CD14-positive monocyte (primary cell): ENCODE data around the gene ZFP64. TPM values are rescaled to one million over a fixed set of nuclear protein-coding genes. Genes with fewer than 3 reads are reported as not detected.

Experiments used
- DNase-seq, 3 donors: peaks; one replicate each; pipeline ENCODE4 v3.0.0-alpha.2; 2011 to 2022
- H2AFZ ChIP-seq: 2 replicates; pipeline ENCODE4 v1.6.0; 2012; ENCODE audit warnings: mild to moderate bottlenecking, low read depth, low read length, inconsistent platforms; ENCODE audit not compliant: insufficient read depth, poor library complexity, severe bottlenecking
- H3K27ac ChIP-seq, 2 donors: 1 replicate in 1 of 2; 2 replicates in 1 of 2; pipeline ENCODE4 v1.5.1; 2012 to 2013; ENCODE audit warnings: low read length in 2 of 2, control low read depth in 1 of 2, inconsistent platforms in 1 of 2, low read depth in 1 of 2, mild to moderate bottlenecking in 1 of 2
- H3K27me3 ChIP-seq, 2 donors: one replicate each; pipeline versions ENCODE4 v1.6.0 to v1.6.1; 2011 to 2013; ENCODE audit warnings: low read length in 2 of 2; ENCODE audit not compliant: control insufficient read depth in 2 of 2, insufficient read depth in 2 of 2
- H3K36me3 ChIP-seq, 2 donors: replicated peaks in 1 of 2; 1 replicate in 1 of 2; 2 replicates in 1 of 2; pipeline versions ENCODE4 v1.5.1 to v1.6.1; 2012 to 2013; ENCODE audit warnings: low read length in 2 of 2, control low read depth in 1 of 2, inconsistent platforms in 1 of 2, mild to moderate bottlenecking in 1 of 2; ENCODE audit not compliant: insufficient read depth in 2 of 2, control insufficient read depth in 1 of 2
- H3K4me1 ChIP-seq, 2 donors: 1 replicate in 1 of 2; 2 replicates in 1 of 2; pipeline versions ENCODE4 v1.5.1 to v1.6.1; 2012 to 2013; ENCODE audit warnings: low read length in 2 of 2, control low read depth in 1 of 2, inconsistent platforms in 1 of 2, mild to moderate bottlenecking in 1 of 2, moderate library complexity in 1 of 2; ENCODE audit not compliant: insufficient read depth in 2 of 2, control insufficient read depth in 1 of 2
- H3K4me2 ChIP-seq: replicated peaks from 2 replicates; pipeline ENCODE3; 2012; ENCODE audit warnings: low read length, moderate library complexity, mild to moderate bottlenecking; ENCODE audit not compliant: poor library complexity, severe bottlenecking; ENCODE audit errors: extremely low read depth
- H3K4me3 ChIP-seq, 3 experiments: fragments of 200-600 bp in 1 of 3; sonication (generic) in 1 of 3; replicated peaks in 1 of 3; 1 replicate in 2 of 3; 2 replicates in 1 of 3; pipeline ENCODE4 v1.5.1; 2011 to 2013; ENCODE audit warnings: low read length in 3 of 3, mild to moderate bottlenecking in 3 of 3, control low read depth in 2 of 3, low read depth in 2 of 3, inconsistent platforms in 1 of 3, moderate library complexity in 1 of 3
- H3K79me2 ChIP-seq: 2 replicates; pipeline ENCODE4 v1.6.0; 2012; ENCODE audit warnings: mild to moderate bottlenecking, control low read depth, inconsistent platforms, low read length, moderate library complexity; ENCODE audit not compliant: insufficient read depth
- H3K9ac ChIP-seq: 2 replicates; pipeline ENCODE4 v1.6.0; 2017; ENCODE audit warnings: low read length, mild to moderate bottlenecking; ENCODE audit not compliant: insufficient read depth, poor library complexity, severe bottlenecking
- H3K9me3 ChIP-seq, 2 donors: replicated peaks in 1 of 2; 1 replicate in 1 of 2; 2 replicates in 1 of 2; pipeline versions ENCODE4 v1.5.1 to v1.6.1; 2012 to 2013; ENCODE audit warnings: low read length in 2 of 2, control low read depth in 1 of 2; ENCODE audit not compliant: control insufficient read depth in 1 of 2, insufficient read depth in 1 of 2
- H4K20me1 ChIP-seq: 2 replicates; pipeline ENCODE4 v1.6.0; 2012; ENCODE audit warnings: mild to moderate bottlenecking, low read length, control low read depth, moderate library complexity; ENCODE audit not compliant: insufficient read depth
- H3K27ac Mint-ChIP-seq, 7 donors: one replicate each; pipeline ENCODE4 v1.8.0; 2020; ENCODE audit warnings: mild to moderate bottlenecking in 7 of 7, mixed read lengths in 7 of 7, moderate library complexity in 6 of 7, inconsistent platforms in 2 of 7
- H3K27me3 Mint-ChIP-seq, 3 donors: one replicate each; pipeline ENCODE4 v1.8.0; 2021 to 2022; ENCODE audit warnings: low read depth in 3 of 3, mild to moderate bottlenecking in 3 of 3, mixed read lengths in 3 of 3, moderate library complexity in 3 of 3, inconsistent platforms in 1 of 3
- H3K36me3 Mint-ChIP-seq, 2 donors: one replicate each; pipeline ENCODE4 v1.8.0; 2020; ENCODE audit warnings: mixed read lengths in 2 of 2, inconsistent platforms in 1 of 2, mild to moderate bottlenecking in 1 of 2
- H3K4me1 Mint-ChIP-seq: one replicate; pipeline ENCODE4 v1.8.0; 2020; ENCODE audit warnings: mild to moderate bottlenecking, mixed read lengths
- H3K4me3 Mint-ChIP-seq, 2 donors: one replicate each; pipeline ENCODE4 v1.8.0; 2020; ENCODE audit warnings: mild to moderate bottlenecking in 2 of 2, mixed read lengths in 2 of 2, moderate library complexity in 1 of 2
- H3K9me3 Mint-ChIP-seq, 7 donors: one replicate each; pipeline ENCODE4 v1.8.0; 2020 to 2022; ENCODE audit warnings: mixed read lengths in 7 of 7, mild to moderate bottlenecking in 6 of 7, moderate library complexity in 6 of 7, inconsistent platforms in 2 of 7
- WGBS: methylation state at CpG from one replicate; pipeline ENCODE4 v1.1.5; 2013; ENCODE audit warnings: missing lambda C conversion rate; ENCODE audit not compliant: insufficient coverage; 5-methylcytosine and 5-hydroxymethylcytosine counted together
- intact Hi-C, 2 donors: fragments of 100-400 bp; cut with micrococcal nuclease; formaldehyde crosslinking; loops; one replicate each; pipeline versions ENCODE4 v1.15.0 to v1.15.1; 2023
- polyA plus RNA-seq, 3 donors: library from polyadenylated mRNA; depleted of rRNA in 1 of 3; unstranded in 2 of 3; stranded (reverse) in 1 of 3; fragments of 300-500 nt in 2 of 3; fragments of >200 nt in 1 of 3; fragmentation: Illumina TruSeq in 2 of 3; gene quantifications; 1 replicate in 2 of 3; 2 replicates in 1 of 3; pipeline ENCODE4 v1.2.3, GENCODE V29; 2012 to 2021
- TF ChIP-seq, protein P1 (sequence below): fragments of 200-600 bp; IDR thresholded peaks from one replicate; pipeline ENCODE4 v1.8.0; 2022; ENCODE audit warnings: antibody characterized with exemption, mild to moderate bottlenecking

The ZFP64 gene
- polyA plus RNA-seq, 3 donors, result 2.9 to 7.3 (median 4.9) TPM

DNA sequence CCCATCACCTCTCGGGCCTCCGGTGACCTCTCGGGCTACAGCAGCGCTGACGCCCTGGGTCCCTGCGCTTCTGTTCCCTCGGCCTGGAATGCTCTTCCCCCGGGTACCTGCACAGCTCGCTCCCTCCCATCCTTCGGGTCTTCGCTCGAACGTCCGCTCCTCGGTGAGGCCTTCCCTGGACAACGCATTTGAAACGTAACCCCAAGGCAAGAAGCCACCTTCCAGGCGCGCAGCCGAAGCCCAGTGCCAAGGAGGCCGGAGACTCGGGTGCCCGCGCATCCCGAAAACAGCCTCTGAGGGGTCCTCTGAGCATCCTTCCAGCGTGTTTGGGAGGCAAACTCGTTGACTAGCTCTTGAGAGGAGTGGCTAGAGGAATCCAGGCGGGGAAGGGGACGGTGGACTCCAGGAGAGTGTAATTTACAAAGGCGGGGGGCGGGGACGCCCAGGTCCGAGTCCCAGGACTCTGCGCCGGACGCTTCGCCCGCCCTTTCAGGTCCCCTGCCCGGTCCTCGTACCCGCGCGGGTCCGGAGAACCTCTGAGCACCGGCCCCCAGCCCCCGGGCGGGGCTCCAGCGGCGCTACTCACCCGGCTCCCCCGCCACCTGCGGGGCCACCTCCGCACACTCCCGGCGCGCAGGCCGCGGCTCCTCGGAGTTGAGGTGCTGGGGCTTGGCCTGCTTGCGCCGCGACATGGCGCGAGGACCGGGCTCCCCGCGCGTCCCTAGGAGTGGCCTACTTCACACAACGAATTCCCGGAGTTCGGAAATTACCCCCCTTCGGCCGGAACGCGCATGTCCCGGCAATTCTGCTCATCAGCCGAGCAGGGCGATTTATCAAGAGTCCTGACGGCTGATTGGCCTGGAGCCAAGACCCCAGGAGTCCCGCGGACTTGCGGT is 86.8 kb downstream of the ZFP64 start:
- TF ChIP-seq, protein P1, sequence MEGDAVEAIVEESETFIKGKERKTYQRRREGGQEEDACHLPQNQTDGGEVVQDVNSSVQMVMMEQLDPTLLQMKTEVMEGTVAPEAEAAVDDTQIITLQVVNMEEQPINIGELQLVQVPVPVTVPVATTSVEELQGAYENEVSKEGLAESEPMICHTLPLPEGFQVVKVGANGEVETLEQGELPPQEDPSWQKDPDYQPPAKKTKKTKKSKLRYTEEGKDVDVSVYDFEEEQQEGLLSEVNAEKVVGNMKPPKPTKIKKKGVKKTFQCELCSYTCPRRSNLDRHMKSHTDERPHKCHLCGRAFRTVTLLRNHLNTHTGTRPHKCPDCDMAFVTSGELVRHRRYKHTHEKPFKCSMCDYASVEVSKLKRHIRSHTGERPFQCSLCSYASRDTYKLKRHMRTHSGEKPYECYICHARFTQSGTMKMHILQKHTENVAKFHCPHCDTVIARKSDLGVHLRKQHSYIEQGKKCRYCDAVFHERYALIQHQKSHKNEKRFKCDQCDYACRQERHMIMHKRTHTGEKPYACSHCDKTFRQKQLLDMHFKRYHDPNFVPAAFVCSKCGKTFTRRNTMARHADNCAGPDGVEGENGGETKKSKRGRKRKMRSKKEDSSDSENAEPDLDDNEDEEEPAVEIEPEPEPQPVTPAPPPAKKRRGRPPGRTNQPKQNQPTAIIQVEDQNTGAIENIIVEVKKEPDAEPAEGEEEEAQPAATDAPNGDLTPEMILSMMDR, result no peak
- H3K27me3 ChIP-seq, result peaks cover 12 to 40% of the 10 kb centered on the region in 2 donors
- Mint-ChIP-seq H3K36me3 (peaks cover 0 to 4% of the 10 kb centered on the region in 2 donors), H3K9me3 (peaks cover 0 to 16% (median 5%) of the 10 kb centered on the region in 7 donors), H3K27ac (peak overlapping the region in 2 of 7 donors; percentile 19 to 21), H3K27me3 (peaks cover 36 to 56% (median 52%) of the 10 kb centered on the region in 3 donors), H3K4me3 (peak overlapping the region; percentile 75 to 92), H3K4me1 (peaks cover 29% of the 10 kb centered on the region)
- peaks cover 31 to 34% of the 10 kb centered on the region in 2 donors for H3K4me1 ChIP-seq
- H2AFZ ChIP-seq, result peak overlapping the region; percentile 51
- intact Hi-C loops, result no loop called here
- H3K9me3 ChIP-seq, result peaks cover 3 to 12% of the 10 kb centered on the region in 2 donors
- no peaks in the 10 kb centered on the region for H3K36me3 ChIP-seq
- H3K27ac ChIP-seq, result no peak overlapping the region
- H3K4me3 ChIP-seq, result peak overlapping the region in 2 of 3 experiments; percentile 15 to 68
- no peaks in the 10 kb centered on the region for H3K79me2 ChIP-seq
- WGBS, result under 1% methylated on average over 76 of the region's 82 CpGs
- DNase-seq, result no peak
- H3K9ac ChIP-seq, result peak overlapping the region; percentile 46
- H3K4me2 ChIP-seq, result peak overlapping the region; percentile 77
- no peaks in the 10 kb centered on the region for H4K20me1 ChIP-seq

DNA sequence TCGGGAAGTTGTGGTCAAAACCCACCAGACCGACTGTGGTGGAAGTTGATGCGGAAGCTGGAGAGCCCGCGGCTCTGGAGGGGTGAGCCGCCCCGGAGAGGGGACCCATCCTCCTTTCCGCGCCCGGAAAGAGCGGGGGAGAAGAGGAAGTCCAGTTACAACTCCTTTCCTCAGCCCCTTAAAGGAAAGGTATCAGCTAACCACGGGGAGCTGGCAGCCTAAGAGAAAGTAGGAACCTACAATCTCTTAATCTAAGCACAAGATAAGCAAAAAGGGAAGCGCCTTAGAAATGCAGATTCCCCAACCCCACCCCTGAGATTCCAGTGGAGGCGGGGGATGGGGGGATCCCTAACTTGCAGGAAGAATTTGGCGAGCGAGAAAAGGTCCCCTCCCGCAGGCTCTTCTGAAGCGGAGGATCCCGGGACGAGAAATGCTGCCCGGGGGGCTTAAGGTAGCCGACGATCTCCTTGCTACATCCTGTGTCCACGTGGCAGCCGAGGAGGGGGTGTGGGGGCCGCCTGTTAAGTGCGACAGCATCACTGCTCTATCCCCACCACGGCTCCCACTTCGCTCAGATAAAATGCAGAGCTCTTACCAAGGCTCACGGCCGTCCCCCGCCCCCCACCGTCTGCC is 87.5 kb downstream of the ZFP64 start:
- Histone ChIP-seq H3K4me1 (peaks cover 31 to 34% of the 10 kb centered on the region in 2 donors), H2AFZ (peak overlapping the region; percentile 51), H3K4me3 (peak overlapping the region; percentile 1 to 68 (median 15)), H3K4me2 (peak overlapping the region; percentile 77), H3K79me2 (no peaks in the 10 kb centered on the region), H3K27ac (no peak overlapping the region), H3K27me3 (peaks cover 12 to 40% of the 10 kb centered on the region in 2 donors), H3K9ac (peak overlapping the region; percentile 46), H4K20me1 (no peaks in the 10 kb centered on the region), H3K36me3 (no peaks in the 10 kb centered on the region), H3K9me3 (peaks cover 3 to 12% of the 10 kb centered on the region in 2 donors)
- peak; percentile 3 to 16 (median 13) for DNase-seq
- peaks cover 29% of the 10 kb centered on the region for H3K4me1 Mint-ChIP-seq
- intact Hi-C loops, result no loop called here
- H3K27me3 Mint-ChIP-seq, result peaks cover 38 to 60% (median 54%) of the 10 kb centered on the region in 3 donors
- H3K27ac Mint-ChIP-seq, result peak overlapping the region in 2 of 7 donors; percentile 19 to 80
- TF ChIP-seq, protein P1, result no peak
- H3K4me3 Mint-ChIP-seq, result peak overlapping the region; percentile 75 to 92
- 0% methylated on average over 17 of the region's 33 CpGs for WGBS
- H3K36me3 Mint-ChIP-seq, result peaks cover 0 to 4% of the 10 kb centered on the region in 2 donors
- peaks cover 0 to 16% (median 5%) of the 10 kb centered on the region in 7 donors for H3K9me3 Mint-ChIP-seq
